Muscle layer of colon (tissue), 2 donors: ENCODE results near the gene OCIAD1.
A peak's percentile ranks its signal among the peaks of the same experiment; 100 is the strongest.

Source experiments
- H3K27ac ChIP-seq: one replicate; pipeline ENCODE4 v1.7.0; 2013; ENCODE audit warnings: low read depth, mild to moderate bottlenecking, low read length, moderate library complexity
- H3K27me3 ChIP-seq, 2 donors: one replicate each; pipeline ENCODE4 v1.7.0; 2013; ENCODE audit warnings: low read length in 2 of 2, mild to moderate bottlenecking in 2 of 2; ENCODE audit not compliant: insufficient read depth in 2 of 2, control insufficient read depth in 1 of 2
- H3K36me3 ChIP-seq: one replicate; pipeline ENCODE4 v1.7.0; 2013; ENCODE audit warnings: mild to moderate bottlenecking, low read length; ENCODE audit not compliant: insufficient read depth
- H3K4me1 ChIP-seq: one replicate; pipeline ENCODE4 v1.7.0; 2013; ENCODE audit warnings: mild to moderate bottlenecking, low read length; ENCODE audit not compliant: insufficient read depth
- H3K4me3 ChIP-seq, 2 donors: one replicate each; pipeline ENCODE4 v1.7.0; 2013; ENCODE audit warnings: low read length in 2 of 2, low read depth in 1 of 2, mild to moderate bottlenecking in 1 of 2, moderate library complexity in 1 of 2
- H3K9ac ChIP-seq: one replicate; pipeline ENCODE4 v1.7.0; 2013; ENCODE audit warnings: low read length
- H3K9me3 ChIP-seq: one replicate; pipeline ENCODE4 v1.7.0; 2013; ENCODE audit warnings: mild to moderate bottlenecking, low read length
- donor health status: abdominal sarcoma.
- donor health status: Adenocarcinoma of cecum.

OCIAD1 gene

GRCh38 chr4:48899432-48899749 lies 68.5 kb downstream of the OCIAD1 start:
- Histone ChIP-seq H3K27me3 (no peaks in the 10 kb centered on the region), H3K36me3 (no peaks in the 10 kb centered on the region), H3K27ac (no peak overlapping the region), H3K9ac (no peak overlapping the region), H3K9me3 (no peaks in the 10 kb centered on the region), H3K4me3 (no peak overlapping the region), H3K4me1 (no peaks in the 10 kb centered on the region)

GRCh38 chr4:48899950-48900349 lies 69.1 kb downstream of the OCIAD1 start:
- Histone ChIP-seq H3K27ac (no peak overlapping the region), H3K27me3 (no peaks in the 10 kb centered on the region), H3K4me3 (no peak overlapping the region), H3K9me3 (no peaks in the 10 kb centered on the region), H3K36me3 (no peaks in the 10 kb centered on the region), H3K4me1 (no peaks in the 10 kb centered on the region), H3K9ac (no peak overlapping the region)

GRCh38 chr4:48901196-48901595 lies 70.3 kb downstream of the OCIAD1 start:
- H3K4me3 ChIP-seq: no peak overlapping the region
- no peaks in the 10 kb centered on the region for H3K36me3 ChIP-seq
- H3K9me3 ChIP-seq: no peaks in the 10 kb centered on the region
- no peak overlapping the region for H3K27ac ChIP-seq
- H3K4me1 ChIP-seq: no peaks in the 10 kb centered on the region
- H3K9ac ChIP-seq: no peak overlapping the region
- H3K27me3 ChIP-seq: no peaks in the 10 kb centered on the region

GRCh38 chr4:48902266-48902665 lies 71.4 kb downstream of the OCIAD1 start:
- H3K36me3 ChIP-seq: no peaks in the 10 kb centered on the region

GRCh38 chr4:48904101-48904500 lies 73.2 kb downstream of the OCIAD1 start:
- Histone ChIP-seq H3K27me3 (peaks cover 0 to 8% of the 10 kb centered on the region in 2 donors), H3K4me3 (no peak overlapping the region), H3K4me1 (no peaks in the 10 kb centered on the region), H3K27ac (no peak overlapping the region), H3K9me3 (no peaks in the 10 kb centered on the region), H3K9ac (no peak overlapping the region), H3K36me3 (no peaks in the 10 kb centered on the region)

More at GRCh38 chr4:48902266-48902665, 71.4 kb downstream of the OCIAD1 start:
- H3K9ac ChIP-seq: no peak overlapping the region
- H3K27ac ChIP-seq: no peak overlapping the region
- H3K9me3 ChIP-seq: no peaks in the 10 kb centered on the region
- H3K27me3 ChIP-seq: peaks cover 0 to 8% of the 10 kb centered on the region in 2 donors
- no peak overlapping the region for H3K4me3 ChIP-seq
- H3K4me1 ChIP-seq: no peaks in the 10 kb centered on the region

- H3K4me3 ChIP-seq: no peak overlapping the region
- H3K4me1 ChIP-seq: no peaks in the 10 kb centered on the region
- H3K27ac ChIP-seq: no peak overlapping the region
- no peaks in the 10 kb centered on the region for H3K9me3 ChIP-seq
- peaks cover 0 to 8% of the 10 kb centered on the region in 2 donors for H3K27me3 ChIP-seq
- no peak overlapping the region for H3K9ac ChIP-seq
- H3K36me3 ChIP-seq: no peaks in the 10 kb centered on the region
These were observed 73.8 kb downstream of the OCIAD1 start for GRCh38 chr4:48904541-48905142.

- Histone ChIP-seq H3K27ac (no peak overlapping the region), H3K4me1 (no peaks in the 10 kb centered on the region), H3K4me3 (peak overlapping the region; percentile 62 to 63), H3K27me3 (peaks cover 0 to 8% of the 10 kb centered on the region in 2 donors), H3K36me3 (no peaks in the 10 kb centered on the region), H3K9me3 (no peaks in the 10 kb centered on the region), H3K9ac (no peak overlapping the region)
These were observed 74.6 kb downstream of the OCIAD1 start for GRCh38 chr4:48905363-48906015.

GRCh38 chr4:48906206-48907173 lies 75.6 kb downstream of the OCIAD1 start, which contains the start of gene OCIAD2:
Gene OCIAD2 (minus strand): TSS chr4:48906774. CDS start chr4:48904549, 2,225 bp downstream.
- H3K27me3 ChIP-seq: peaks cover 0 to 8% of the 10 kb centered on the region in 2 donors
- H3K9ac ChIP-seq: no peak within 1 kb of the TSS
- no peak within 1 kb of the TSS for H3K27ac ChIP-seq
- H3K4me3 ChIP-seq: peak within 1 kb of the TSS; percentile 62 to 63
- no peaks in the 10 kb centered on the region for H3K4me1 ChIP-seq
- no peaks in the 10 kb centered on the region for H3K36me3 ChIP-seq
- no peaks in the 10 kb centered on the region for H3K9me3 ChIP-seq

- no peaks in the 10 kb centered on the region for H3K9me3 ChIP-seq
- H3K4me1 ChIP-seq: no peaks in the 10 kb centered on the region
- H3K36me3 ChIP-seq: no peaks in the 10 kb centered on the region
- H3K9ac ChIP-seq: no peak overlapping the region
- no peak overlapping the region for H3K27ac ChIP-seq
- peaks cover 0 to 8% of the 10 kb centered on the region in 2 donors for H3K27me3 ChIP-seq
- H3K4me3 ChIP-seq: no peak overlapping the region
These were observed 77.0 kb downstream of the OCIAD1 start for GRCh38 chr4:48907706-48908477.

- H3K9me3 ChIP-seq: no peaks in the 10 kb centered on the region
- H3K36me3 ChIP-seq: no peaks in the 10 kb centered on the region
- peaks cover 0 to 8% of the 10 kb centered on the region in 2 donors for H3K27me3 ChIP-seq
- no peak overlapping the region for H3K27ac ChIP-seq
- H3K4me3 ChIP-seq: no peak overlapping the region
- H3K9ac ChIP-seq: no peak overlapping the region
- H3K4me1 ChIP-seq: no peaks in the 10 kb centered on the region
These were observed 77.8 kb downstream of the OCIAD1 start for GRCh38 chr4:48908687-48909086.

- Histone ChIP-seq H3K36me3 (no peaks in the 10 kb centered on the region), H3K4me3 (no peak overlapping the region), H3K27ac (no peak overlapping the region), H3K9ac (no peak overlapping the region), H3K27me3 (peaks cover 0 to 8% of the 10 kb centered on the region in 2 donors), H3K4me1 (peaks cover 2% of the 10 kb centered on the region), H3K9me3 (no peaks in the 10 kb centered on the region)
These were observed 78.8 kb downstream of the OCIAD1 start for GRCh38 chr4:48909697-48910096.
